Activated CD4-positive, alpha-beta T cell treated with anti-CD3 and anti-CD28 coated beads, Interleukin-2, amount 50 U/mL, for 16 hours (primary cell): Measurements from ENCODE around the gene LMO1.

Experiments used
- DNase-seq: peaks from one replicate; pipeline ENCODE4 v3.0.0-alpha.2; 2020

The LMO1 gene

DNA sequence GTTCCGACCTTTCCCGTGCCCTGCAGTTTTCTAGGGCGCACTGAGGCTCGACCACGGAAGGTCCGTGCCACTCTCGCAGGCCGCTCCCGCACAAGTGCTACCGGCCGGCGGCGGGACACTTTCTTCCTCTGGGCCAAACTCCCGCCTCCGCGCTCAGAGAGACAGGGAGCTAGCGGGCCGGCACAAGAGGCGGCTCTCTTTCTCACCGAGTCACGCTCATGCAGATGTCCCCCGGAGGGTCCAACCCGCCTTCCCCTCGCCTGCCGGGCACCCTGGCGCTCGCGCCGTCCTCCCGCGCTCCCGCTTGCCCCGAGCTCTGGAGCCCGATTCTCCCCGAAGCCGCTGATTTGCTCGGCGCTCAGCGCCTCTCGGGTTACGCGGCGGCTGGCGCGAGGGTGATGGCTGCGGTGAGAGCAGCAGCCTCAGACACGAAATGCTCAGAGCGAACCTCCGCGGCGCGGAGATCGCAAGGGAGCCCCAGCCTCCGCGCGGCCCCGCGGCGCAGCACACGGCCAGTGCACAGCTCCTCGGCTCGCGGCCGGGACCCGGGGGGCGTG is 1.0 kb downstream of the LMO1 start:
- DNase-seq = peak; percentile 12

DNA sequence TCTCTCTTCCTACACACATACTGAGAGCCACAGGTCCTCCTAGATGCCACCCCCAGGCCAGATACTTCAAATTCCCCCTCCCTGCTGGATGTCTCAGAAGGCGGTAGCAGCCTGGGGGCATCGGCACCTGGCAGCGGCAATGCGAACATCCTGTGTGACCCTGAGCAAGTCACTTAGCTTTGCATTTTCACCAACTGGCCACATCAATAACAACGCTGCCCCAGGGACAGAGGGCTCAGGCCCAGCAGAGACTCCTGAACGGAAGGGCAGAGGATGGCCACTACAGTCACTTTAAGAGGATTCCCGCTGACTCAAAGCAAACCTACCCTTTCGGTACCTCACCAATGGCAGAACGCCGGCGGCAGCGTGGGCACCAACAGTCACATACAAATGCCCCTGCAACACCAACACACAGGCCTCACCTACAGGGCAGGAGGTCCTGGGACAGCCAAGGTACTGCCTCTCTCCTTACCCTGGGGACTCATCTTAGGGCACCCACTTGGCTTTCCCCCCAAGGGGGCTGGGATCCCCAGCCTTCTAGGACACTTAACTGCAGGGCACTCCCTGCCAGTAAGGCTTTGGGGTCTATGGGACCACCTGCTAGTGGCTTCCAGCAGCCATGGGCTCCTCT is 1.6 kb downstream of the LMO1 start:
- DNase-seq = no peak

DNA sequence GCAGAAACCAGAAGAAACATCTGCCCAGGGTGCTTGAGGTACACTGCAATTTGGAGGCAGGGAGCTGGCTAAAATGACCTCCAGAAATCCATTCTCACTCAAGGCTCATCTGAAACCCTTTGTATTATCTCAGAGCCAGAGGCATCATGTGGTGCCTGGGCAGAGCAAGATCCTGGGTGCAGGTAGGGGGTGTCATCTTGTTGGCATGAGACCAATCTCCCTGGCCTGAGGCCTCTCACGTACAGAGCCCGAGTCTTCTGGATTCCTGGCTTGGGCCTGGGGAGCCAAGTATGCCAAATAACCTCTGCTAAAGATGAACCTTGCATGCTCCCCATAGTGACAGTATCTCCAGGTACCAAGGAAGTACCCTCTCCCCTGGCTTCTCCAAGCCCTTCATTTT is 2.4 kb downstream of the LMO1 start:
- DNase-seq = no peak

DNA sequence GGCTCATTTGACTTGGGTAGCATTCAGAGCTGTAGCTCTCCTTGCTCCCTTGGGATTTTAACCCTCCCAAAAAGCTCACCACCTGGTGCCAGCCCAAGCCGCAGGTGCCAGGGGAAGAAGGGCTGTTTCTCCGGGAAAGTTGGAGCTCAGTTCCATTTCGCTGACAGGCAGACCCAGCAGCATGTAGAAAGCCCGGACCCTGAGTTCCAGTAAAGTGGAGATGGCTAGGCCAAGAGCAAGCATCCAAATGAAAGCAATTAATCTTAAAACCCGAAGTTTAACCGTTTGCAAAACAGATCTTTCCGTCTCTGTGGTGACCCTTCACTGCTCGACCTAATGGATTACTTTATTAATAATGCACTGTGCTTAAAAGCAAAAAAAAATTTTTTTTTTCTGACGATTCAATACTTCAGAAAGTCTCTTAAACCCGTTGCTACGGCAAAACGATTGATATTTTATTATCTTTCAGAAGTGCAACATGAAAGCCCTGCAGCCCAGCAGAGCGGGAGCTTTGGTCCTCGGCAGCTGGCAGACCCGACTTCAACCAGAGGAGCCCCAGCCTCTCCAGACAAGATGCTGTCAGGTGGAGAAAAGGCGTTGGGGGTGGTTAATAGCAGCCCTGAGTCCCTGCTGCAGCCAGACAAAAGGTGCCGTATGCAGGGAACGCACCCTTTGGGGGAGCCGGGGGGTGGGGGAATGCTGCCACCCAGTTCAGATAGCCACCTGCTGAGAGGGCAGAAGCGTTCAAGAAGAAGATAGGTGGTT is 3.3 kb downstream of the LMO1 start:
- DNase-seq = no peak

DNA sequence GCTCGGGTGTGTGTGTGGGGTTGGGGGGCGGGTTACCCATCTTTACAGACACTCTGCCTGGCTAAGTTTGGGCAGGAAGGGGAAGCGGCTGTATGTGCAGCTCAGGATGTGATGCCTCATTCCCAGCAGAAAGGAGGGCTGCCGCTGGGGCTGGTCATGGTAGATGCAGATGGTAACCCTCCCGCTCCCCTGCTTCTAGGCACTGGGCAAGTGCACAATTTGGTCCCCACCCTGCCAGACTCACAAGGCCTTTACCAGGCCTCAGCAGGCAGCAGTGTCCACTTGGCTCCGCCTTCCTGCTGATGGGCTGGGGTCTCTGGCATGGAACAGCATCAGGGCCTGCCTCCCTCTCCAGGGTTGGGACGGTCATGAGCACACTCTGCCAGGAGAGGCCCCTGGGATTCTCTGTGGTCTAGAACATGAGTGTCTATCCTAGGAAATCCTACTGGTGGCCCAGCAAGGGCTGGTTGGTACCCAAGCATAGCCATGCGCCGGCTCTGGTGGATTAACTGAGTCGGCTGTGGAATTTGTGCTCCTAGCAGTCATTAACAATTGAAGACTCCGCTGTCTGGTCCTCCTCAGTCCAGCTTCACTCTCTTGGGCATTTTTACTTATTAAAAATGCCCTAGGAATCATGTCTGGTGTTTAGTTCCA is 4.2 kb downstream of the LMO1 start:
- DNase-seq = no peak

DNA sequence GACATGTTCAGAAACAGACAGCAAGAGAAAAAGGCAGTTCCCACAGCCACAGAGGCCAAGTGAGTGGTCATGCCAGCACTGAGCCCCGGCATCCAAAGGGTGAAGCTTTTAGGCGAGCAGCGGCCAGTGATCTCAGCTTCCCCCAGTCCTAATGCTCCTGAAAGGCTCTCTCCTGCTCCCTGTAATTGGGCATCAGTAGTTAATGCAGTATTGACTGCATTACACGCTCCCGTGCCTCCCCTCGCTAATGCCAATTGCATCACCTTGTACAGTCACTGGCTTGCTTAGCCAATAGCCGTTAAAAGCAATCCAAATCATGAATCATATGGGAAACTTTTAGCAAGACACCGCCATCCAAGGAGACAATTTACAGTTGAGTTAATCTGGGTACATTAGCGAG is 4.9 kb downstream of the LMO1 start:
- no peak for DNase-seq

DNA sequence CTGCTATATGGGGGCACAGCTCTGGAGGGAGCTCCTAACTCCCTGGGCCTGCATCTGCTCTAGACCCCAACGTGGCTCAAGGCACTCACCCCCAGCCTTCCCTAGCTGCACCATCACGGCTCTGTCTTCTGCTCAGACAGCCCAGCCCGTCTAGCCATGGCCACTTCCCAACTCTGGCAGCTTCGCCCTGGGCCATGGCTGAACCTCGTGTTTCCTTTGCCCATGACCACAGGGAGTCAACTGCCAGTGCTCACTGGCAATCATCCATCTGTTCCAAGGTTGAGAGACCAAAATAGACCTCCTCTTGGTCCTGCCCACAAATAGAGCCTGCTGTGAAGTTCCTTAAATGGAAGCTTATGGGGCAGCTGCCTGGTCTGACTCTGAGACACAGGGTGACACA is 5.4 kb downstream of the LMO1 start:
- no peak for DNase-seq

DNA sequence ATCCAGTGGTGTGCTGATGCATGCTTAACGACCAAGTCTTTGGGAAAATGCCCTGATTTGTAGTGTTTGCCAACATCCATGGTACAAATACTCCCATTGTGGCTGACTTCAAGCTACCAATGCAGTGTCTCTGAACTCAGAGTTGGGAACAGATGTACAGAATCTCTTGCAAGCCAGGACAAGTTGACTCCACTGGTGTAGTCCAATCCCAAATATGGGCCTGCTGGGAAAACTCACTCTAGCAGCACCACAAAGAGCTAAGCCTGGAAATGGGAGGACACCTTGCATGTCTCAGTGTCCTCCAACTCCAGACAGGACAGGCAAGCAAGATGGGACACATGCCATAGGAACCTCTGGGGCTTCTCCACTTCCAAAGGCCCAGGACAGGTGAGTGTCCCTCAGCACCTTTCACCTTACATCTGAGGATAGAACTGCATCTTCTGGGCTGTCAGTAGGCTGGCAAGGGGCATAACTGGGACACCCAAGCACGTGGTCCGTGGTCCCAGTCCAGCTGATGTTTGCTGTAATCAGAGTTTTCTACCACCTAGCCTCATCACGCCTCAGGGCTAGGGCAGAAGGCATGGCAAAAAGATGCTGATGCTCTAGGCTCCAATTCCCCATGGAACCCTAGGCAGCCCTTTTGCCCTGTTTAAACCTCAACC is 6.5 kb downstream of the LMO1 start:
- no peak for DNase-seq

DNA sequence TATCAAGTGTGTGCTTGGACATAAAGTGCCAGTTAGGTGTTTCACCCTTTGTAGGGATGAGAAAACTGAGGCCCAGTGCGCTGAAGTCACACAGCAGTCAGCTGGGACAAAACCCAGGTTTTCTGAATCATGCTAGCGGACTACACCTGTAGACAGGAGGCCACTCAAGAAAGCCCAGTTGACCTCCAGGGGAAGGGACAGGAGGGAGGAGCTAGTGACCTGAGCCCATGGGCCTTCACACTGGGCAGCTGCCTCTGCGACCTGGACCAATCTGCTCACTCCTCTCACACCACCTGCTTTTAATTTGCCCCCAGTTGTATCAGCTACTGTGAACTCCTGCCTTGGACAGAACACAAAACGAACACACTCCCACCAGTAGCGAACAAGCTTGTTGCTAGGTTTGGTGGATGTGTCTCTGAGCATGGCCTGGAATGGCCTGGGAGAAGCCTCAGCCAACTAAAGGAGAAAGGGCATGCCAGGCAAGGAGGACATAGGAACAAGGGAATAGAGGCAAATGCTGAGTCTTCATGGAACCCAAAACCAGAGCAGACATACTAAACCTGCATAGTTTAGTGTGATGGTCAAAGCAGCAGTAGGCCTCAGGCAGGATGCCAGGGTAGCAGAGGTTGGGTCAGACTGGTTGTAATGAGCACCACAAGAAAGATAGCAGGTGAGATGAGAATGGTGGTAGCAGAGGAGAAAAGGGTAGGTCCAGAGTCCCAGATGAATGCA is 7.2 kb downstream of the LMO1 start:
- no peak for DNase-seq

DNA sequence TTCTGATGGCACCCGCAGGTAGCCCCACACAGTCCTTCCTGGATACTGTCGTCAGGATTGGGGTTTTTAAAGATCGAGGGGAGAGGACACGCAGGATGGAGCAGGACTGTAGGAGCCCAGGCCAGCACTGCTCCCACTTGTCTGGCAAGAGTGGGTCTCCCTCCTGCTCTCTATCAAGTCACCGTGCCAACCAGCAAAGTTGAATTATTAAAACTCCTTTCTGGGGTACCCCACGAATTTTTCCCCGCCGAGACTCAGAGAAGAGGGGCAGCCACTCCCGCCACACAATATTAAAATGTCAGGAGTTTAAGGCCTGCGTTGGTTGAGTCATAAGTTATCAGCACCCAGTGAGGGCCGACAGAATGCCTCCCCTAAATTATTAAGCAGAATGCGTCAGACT is 10.1 kb downstream of the LMO1 start:
- DNase-seq = no peak

DNA sequence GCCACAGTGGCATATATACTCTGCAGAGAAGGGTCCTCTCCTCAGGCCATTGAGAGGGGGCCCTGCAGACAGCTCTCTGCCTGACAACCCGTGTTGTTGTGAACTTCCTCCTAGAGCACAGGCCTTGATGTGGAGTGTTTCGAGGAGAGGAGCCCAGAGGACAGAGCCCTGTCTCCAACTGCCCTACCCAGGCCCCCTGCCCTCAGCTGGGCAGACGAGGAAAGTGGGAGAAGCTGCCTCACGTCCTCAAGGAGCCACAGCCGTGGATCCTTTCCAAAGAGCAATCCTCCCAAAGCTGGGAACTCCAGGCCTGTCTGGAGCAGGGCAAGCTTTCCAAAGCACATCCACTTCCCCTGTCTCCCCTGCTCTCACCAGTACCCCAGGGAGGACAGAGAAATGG is 10.7 kb downstream of the LMO1 start:
- no peak for DNase-seq

DNA sequence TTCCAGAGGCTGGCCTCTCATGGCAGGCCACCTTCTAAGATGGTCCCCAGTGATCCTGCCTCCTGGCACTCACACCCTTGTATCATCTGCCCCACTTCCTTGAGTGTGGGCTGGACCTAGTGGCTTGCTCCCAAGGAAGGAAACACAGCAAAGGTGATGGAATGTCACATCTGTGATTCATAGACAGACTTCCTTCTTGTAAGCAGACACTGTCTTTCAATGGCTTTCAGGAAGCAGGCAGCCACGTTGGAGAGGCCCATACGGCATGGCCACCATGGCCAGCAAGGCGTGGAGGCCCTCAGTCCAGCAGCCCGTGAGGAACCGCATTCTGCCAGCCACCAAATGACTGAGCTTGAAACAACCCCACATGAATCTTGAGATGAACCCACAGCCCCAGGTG is 11.3 kb downstream of the LMO1 start:
- DNase-seq = no peak

DNA sequence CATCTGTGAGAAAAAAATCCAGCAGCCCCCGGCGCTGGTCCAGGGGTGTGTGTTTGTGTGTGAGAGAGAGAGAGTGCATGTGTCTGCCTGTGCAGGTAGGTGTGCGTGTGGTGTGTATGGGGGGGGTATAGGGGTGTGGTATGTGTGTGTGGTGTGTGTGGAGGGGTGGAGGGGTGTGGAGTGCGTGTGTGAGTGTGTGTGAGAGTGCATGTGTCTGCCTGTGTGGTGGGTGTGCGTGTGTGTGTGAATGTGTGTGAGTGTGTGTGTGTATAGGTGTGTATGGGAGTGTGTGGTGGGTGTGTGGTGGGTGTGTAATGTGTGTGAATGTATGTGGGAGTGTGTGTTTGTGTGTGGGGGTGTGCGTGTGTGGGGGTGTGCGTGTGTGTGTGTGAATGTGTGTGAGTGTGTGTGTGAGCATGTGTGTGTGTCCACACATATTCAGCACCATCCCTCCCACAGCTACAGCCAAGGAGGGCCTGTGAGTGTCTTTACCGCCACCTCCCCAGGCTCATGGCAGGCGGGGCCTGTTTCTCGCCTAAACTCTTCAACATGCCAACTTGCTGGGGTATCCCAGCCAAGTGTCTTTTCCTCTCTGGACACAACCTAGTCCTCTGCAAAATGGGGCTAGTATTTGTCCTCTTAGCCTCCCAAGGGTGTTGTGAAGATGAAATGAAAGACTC is 11.9 kb downstream of the LMO1 start:
- no peak for DNase-seq

DNA sequence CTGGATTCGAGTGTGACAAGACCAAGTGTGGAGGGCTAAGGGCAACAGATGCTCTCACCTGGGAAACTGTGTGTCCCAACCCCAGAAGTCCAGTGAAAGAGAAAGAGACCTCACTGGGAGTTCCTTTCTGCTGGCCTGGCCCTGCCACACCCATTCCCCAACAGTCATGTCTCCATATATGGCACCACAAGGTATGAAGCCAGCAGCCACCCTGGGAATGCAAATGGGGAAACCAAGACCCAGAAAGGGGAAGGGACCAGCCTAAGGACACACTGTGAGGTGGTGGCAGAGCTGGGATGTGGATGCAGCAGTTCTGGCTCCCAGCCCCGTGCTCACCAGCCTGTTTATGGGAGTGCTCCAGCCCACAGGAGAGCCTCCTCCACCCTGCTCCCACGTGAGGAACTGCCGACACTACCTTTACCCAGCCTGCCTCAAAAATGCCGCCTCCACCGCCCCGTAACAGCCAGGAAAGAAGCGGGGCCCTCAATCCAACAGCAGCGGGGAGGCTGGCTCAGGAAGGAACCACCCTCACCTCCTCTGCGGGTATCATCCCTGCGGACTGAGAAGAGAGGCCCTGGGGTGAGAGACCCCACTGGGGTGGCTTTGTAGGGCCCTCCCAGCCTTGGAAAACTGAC is 12.6 kb downstream of the LMO1 start:
- no peak for DNase-seq

DNA sequence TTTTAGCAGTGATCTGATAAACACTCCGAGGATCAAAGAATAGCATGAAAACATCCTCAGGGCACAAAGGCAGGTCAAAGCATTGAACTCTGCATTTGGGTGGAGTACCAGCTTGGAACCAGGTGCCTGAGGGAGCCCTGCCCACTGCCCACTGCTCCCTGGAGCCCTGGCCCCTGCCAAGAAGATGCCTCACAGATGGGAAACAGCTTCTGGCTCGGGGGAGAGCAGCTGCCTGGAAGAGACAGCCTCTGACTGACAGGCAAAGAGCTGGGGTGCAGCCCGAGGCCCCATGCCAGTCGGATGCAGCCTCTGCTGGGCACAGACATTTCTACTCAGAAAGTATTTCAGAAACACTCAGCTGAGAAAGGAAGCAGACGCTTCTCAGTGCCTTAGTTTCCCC is 13.2 kb downstream of the LMO1 start:
- DNase-seq = no peak

DNA sequence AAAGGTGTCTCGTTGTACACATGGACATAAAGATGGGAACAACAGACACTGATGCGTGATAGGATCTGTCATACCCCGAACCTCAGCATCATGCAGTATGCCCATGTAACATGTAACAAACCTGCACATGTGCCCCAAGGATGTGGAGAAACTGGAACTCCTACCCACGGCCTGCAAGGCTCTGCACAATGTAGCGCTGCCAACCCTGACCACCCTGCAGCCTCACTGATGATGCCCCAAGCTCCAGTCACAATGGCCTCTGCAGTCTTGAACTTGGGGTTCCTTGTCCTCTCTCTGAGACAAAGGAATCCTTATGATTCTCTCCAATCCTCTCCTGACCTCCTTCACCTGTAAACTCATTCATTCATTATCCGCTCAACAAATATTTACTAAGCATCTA is 14.2 kb downstream of the LMO1 start:
- no peak for DNase-seq

DNA sequence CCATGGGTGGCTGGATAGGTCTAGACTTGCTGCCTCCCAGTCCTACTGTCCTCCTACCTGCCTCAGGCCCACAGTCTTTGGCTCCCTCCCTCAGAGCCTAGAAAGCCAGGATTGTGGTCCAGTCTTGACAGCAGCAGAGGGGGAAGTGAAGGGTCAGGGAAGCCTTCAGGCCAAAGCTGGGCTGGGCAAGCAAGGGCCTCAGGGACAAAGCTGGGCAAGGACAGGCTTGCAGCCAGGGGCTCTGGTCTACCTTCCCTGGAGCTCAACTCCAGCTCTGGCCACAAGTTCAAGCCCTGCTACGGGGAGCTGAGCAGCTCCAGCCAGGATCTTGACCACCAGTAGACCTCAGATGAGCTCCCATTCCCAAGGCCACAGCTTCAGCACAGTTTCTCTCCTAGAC is 14.9 kb downstream of the LMO1 start:
- no peak for DNase-seq

DNA sequence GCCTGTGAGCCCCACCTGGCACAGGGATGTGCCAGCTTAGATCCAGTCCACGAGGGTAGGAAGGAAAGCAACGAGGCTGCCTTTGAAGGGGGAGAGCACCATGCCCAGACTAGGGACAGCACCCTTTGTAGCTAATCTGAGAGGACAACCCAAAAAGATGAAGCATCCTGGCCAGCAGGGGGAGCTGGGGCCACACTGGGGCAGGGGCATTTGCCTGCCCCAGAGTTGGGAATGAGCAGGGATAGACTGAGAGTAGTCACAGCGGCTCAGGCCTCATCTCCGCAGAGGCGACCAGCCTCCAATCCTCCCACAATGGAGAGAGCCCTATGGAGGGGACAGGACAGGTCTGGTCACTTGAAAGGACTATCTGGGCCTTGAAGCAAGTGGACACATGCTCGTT is 16.4 kb downstream of the LMO1 start:
- DNase-seq = peak; percentile 18

DNA sequence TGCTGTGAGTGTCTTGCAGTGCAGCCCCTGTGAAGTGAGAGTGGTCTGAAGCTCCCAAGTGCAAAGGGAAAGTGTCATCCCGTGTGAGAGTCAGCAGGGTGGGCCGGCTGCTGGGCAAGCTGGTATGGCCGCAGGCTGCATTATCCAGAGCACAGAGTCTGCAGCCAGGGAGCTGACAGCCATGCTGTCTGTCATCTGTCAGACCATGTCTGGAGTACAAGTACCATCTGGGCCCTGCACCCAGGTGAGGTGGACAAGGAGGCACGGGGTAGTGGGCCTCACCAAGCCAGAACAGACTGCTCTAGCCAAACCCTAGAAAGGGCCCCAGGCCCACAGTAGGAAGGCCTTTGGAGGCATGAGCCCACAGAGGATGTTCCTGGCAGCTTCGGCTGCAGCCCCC is 20.2 kb downstream of the LMO1 start:
- no peak for DNase-seq

DNA sequence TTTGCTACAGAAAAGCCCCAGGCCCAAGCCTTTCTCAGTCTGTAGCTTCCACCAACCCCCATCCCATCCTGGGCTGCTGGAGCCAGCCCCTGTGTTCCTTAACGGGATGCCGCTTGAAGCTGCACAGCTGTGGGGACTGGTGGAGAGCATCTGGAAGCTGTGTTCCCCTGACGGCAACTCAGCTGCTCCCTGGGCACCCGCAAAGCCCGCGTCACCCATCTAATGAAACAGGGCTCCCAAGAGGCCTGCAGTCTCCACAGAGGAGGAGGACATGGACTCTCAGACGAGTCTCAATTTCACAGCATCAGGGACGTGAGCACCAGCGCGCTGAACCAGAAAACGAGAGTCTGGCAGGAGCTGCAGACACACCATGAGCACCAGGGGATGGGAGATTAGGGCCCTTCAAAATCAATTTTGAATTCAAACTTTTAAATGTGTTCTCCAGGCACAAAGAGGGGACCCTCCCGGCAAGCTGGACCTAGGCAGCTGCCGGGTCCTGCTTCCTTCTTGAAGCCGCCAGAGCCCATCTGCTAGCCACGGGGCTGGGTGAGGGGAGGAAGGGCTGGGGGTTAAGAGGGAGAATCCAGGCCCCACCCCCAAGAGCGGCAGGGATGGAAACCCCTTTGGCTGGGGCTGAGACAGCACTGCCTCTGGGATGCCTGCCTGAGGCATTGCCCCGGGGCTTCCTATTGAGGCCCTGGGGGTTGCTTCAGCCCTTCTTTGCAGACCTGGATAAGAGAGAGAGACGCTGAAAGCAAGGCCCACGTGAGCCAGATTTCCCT is 21.0 kb downstream of the LMO1 start:
- DNase-seq = no peak

DNA sequence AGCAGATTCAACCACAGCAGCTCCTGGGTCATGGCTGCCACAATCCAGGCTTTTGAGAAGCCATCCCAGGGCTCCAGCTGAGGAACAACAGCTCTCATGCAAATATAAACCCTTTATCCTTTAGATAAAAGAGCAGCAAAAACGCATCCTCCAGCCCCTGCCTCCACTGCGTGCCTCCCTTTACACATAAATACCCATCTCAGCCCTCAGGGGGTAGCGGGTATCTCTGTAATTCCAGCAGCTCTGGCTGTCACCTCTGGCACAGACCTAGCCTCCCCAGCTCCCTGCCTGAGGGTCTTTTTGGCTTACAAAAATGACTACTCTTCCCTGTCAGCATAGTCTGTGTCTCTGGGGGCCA is 21.6 kb downstream of the LMO1 start:
- DNase-seq = no peak
